BJ (cell line): ENCODE measurements around the gene EXOC3L4. TPM values are rescaled to one million over a fixed set of nuclear protein-coding genes. Genes with fewer than 3 reads are reported as not detected.

Source experiments
- CTCF ChIA-PET: fragments of 350-600 bp; formaldehyde crosslinking; extraction: SDS; loops from one replicate; lab custom pipeline; 2021; ENCODE audit warnings: antibody characterized with exemption, inconsistent platforms; lab: Yijun Ruan, JAX
- POLR2A ChIA-PET: fragments of 300-600 bp; sonication (Branson Sonifier 250); formaldehyde crosslinking; extraction: SDS; loops from one replicate; lab custom pipeline; 2021; ENCODE audit warnings: antibody characterized with exemption; lab: Charles Lee
- DNase-seq: peaks from one replicate; pipeline ENCODE4 v3.0.0-alpha.2; 2011; ENCODE audit warnings: low read depth
- H3K27me3 ChIP-seq: 2 replicates; pipeline ENCODE4 v1.6.0; 2011; ENCODE audit warnings: low read length; ENCODE audit not compliant: control insufficient read depth, insufficient read depth
- H3K36me3 ChIP-seq: 2 replicates; pipeline ENCODE4 v1.5.1; 2011; ENCODE audit warnings: low read length; ENCODE audit not compliant: control insufficient read depth, insufficient read depth
- H3K4me3 ChIP-seq: 2 replicates; pipeline ENCODE4 v1.5.1; 2011; ENCODE audit warnings: low read depth, mild to moderate bottlenecking, control low read depth, low read length
- polyA plus RNA-seq: library from polyadenylated mRNA; depleted of rRNA; stranded (reverse); fragments of >200 nt; gene quantifications from 2 replicates; pipeline ENCODE4 v1.2.3, GENCODE V29; 2011
- TF ChIP-seq, protein P1 (sequence below): IDR thresholded peaks from 2 replicates; pipeline ENCODE4 v1.5.1; 2011; ENCODE audit warnings: low read depth, mild to moderate bottlenecking, control low read depth, inconsistent platforms, low read length, moderate library complexity; ENCODE audit not compliant: insufficient read depth

The EXOC3L4 gene
- polyA plus RNA-seq, 1 experiment, result not detected

DNA sequence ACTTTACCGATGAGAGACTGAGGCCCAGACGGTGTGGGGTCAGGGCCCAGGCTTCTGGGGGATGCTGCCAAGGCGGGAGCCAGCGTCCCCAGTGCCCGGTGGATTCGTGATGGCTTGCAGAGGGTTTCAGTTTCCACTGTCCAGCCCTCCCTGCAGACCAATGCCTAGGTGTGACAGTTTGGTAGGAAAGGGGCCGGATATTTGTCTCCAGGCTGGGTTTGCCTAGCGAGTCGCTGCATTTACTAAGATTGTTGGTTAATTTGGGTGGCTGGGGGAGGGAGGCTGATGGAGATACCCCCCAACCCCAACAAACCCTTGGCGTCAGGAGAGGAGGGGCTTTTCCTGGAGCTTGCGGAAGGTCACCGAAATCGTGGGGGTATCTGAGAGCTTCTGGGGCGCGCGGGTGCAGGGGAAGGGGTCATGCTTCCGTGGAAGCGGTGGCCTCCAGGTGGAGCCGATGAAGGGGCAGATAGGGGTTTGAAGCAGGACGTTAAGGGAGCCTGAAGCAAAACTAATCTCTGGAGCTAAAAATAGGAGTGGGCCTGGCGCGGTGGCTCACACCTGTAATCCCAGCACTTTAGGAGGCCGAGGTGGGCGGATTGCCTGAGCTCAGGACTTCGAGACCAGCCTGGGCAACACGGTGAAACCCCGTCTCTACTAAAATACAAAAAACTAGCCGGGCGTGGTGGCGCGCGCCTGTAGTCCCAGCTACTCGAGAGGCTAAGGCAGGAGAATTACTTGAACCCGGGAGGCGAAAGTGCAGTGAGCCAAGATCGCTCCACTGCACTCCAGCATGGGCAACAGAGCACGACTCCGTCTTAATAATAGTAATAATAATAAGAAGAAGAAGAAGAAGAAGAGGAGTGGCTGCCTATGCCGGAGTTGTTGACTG, 36.1 kb upstream of the EXOC3L4 start:
- ChIA-PET CTCF (interaction anchor here (1.0 kb wide), 2 partner anchors 9 to 16 kb away, joined by 3 to 4 read pairs; no protein-coding TSS in a partner anchor), POLR2A (no interaction called here)
- Histone ChIP-seq H3K27me3 (no peaks in the 10 kb centered on the region), H3K4me3 (peak overlapping the region; percentile 77), H3K36me3 (no peaks in the 10 kb centered on the region)
- no peak for DNase-seq
- TF ChIP-seq, protein P1, sequence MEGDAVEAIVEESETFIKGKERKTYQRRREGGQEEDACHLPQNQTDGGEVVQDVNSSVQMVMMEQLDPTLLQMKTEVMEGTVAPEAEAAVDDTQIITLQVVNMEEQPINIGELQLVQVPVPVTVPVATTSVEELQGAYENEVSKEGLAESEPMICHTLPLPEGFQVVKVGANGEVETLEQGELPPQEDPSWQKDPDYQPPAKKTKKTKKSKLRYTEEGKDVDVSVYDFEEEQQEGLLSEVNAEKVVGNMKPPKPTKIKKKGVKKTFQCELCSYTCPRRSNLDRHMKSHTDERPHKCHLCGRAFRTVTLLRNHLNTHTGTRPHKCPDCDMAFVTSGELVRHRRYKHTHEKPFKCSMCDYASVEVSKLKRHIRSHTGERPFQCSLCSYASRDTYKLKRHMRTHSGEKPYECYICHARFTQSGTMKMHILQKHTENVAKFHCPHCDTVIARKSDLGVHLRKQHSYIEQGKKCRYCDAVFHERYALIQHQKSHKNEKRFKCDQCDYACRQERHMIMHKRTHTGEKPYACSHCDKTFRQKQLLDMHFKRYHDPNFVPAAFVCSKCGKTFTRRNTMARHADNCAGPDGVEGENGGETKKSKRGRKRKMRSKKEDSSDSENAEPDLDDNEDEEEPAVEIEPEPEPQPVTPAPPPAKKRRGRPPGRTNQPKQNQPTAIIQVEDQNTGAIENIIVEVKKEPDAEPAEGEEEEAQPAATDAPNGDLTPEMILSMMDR, result peak; percentile 13; the same call in 1 of the 2 replicates

DNA sequence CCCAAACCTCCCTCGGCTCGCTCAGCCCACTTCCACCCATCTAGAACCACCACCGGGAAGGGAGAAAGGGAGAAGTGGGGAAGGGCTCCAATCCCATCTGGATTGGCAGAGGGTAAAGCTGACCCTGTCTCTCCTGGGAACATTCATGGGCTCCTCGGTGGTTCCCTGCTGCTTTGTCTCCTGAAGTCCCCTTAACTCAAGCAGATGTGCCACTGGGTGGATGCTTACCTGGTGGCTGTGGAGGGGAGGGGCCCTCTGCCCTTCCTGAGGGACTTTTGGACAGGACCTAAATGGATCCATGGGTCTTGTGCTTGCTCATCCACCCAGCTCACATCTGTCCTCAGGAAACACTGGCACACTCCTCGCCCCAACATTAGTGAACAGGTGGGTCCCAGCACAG, 35.0 kb upstream of the EXOC3L4 start:
- Histone ChIP-seq H3K36me3 (no peaks in the 10 kb centered on the region), H3K27me3 (no peaks in the 10 kb centered on the region), H3K4me3 (no peak overlapping the region)
- DNase-seq, result no peak
- POLR2A ChIA-PET, result no interaction called here
- TF ChIP-seq, protein P1, result no peak
- CTCF ChIA-PET, result interaction anchor here (1.0 to 1.7 kb wide), 2 partner anchors 15 to 44 kb away, joined by 4 to 6 read pairs; no protein-coding TSS in a partner anchor

DNA sequence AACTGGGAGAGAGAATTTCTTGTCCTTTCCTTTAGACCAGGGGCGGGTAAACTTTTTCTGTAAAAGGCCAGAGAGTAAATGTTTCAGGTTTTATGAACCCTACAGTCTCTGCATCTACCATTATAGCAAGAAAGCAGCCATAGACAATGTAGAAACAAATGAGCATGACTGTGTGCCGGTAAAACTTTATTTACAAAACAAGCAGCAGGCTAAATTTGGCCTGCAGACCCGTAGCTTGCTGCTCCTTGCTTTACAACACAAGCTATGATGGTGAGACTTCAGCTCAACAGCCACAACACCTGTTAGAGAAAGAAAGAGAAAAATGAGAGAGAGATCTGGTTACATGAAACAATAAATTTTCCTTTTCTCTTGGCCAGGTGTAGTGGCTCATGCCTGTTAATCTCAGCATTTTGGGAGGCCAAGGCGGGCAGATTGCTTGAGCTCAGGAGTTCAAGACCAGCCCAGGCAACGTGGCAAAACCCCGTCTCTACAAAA, 33.0 kb upstream of the EXOC3L4 start:
- no peak overlapping the region for H3K4me3 ChIP-seq
- H3K36me3 ChIP-seq, result no peaks in the 10 kb centered on the region
- ChIA-PET CTCF (interaction anchor here (1.1 to 1.4 kb wide), 2 partner anchors 44 to 86 kb away, joined by 4 to 5 read pairs; no protein-coding TSS in a partner anchor), POLR2A (no interaction called here)
- H3K27me3 ChIP-seq, result no peaks in the 10 kb centered on the region
- no peak for DNase-seq
- TF ChIP-seq, protein P1, result no peak

DNA sequence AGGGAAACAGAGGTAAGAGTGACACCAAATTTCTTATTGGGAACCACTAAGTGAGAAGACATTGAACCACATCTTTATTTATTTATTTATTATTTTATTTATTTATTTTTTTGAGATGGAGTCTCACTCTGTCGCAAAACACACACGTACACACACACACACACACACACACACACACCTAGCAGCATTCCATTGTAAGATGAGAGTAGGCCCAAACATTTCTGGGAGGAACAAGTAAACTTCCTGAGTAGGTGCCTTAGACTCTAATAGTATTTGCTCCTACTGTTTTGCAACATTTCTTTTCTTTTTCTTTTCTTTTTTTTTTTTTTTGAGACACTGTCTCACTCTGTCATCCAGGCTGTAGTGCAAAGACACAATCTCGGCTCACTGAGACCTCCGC, 30.1 kb upstream of the EXOC3L4 start:
- ChIA-PET CTCF (no interaction called here), POLR2A (no interaction called here)
- TF ChIP-seq, protein P1, result no peak
- H3K27me3 ChIP-seq, result no peaks in the 10 kb centered on the region
- no peak for DNase-seq
- H3K36me3 ChIP-seq, result no peaks in the 10 kb centered on the region
- H3K4me3 ChIP-seq, result no peak overlapping the region

DNA sequence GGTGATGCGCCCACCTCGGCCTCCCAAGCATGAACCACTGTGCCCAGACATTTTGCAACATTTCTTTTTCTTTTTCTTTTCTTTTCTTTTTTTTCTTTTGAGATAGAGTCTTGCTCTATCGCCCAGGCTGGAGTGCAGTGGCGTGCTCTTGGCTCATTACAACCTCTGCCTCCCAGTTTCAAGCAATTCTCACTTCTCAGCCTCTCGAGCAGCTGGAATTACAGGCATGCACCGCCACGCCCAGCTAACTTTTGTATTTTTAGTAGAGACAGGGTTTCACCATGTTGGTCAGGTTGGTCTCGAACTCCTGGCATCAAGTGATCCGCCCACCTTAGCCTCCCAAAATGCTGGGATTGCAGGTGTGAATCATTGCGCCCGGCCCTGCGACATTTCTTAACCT, 29.5 kb upstream of the EXOC3L4 start:
- DNase-seq, result no peak
- TF ChIP-seq, protein P1, result no peak
- no peaks in the 10 kb centered on the region for H3K27me3 ChIP-seq
- ChIA-PET CTCF (interaction anchor here (0.7 to 1.0 kb wide), 2 partner anchors 9 to 48 kb away, joined by 3 to 4 read pairs; no protein-coding TSS in a partner anchor), POLR2A (interaction anchor here (0.7 kb wide), 1 partner anchor 12 kb away, joined by 9 read pairs; no protein-coding TSS in a partner anchor)
- no peak overlapping the region for H3K4me3 ChIP-seq
- no peaks in the 10 kb centered on the region for H3K36me3 ChIP-seq
